HUES48 (cell line): ENCODE measurements around the gene DOC2B.
"Not testable (repeated sequence)": the region's sequence is repeated elsewhere in the genome, so short reads cannot be mapped to it uniquely, and the experiment has no call there.

ENCODE experiments used
- H3K27ac ChIP-seq: one replicate; pipeline ENCODE4 v1.7.0; 2013; ENCODE audit warnings: low read depth, low read length, inconsistent platforms
- H3K27me3 ChIP-seq: 2 replicates; pipeline ENCODE4 v1.6.1; 2013; ENCODE audit warnings: mild to moderate bottlenecking, low read length; ENCODE audit not compliant: control insufficient read depth, insufficient read depth
- H3K36me3 ChIP-seq: 2 replicates; pipeline ENCODE4 v1.6.1; 2013; ENCODE audit warnings: low read length; ENCODE audit not compliant: control insufficient read depth, insufficient read depth
- H3K4me1 ChIP-seq: 2 replicates; pipeline ENCODE4 v1.6.1; 2013; ENCODE audit warnings: mild to moderate bottlenecking, low read length; ENCODE audit not compliant: control insufficient read depth, insufficient read depth
- H3K4me3 ChIP-seq: 2 replicates; pipeline ENCODE4 v1.5.1; 2013; ENCODE audit warnings: mild to moderate bottlenecking, low read depth, low read length
- H3K9ac ChIP-seq: 2 replicates; pipeline ENCODE4 v1.6.1; 2013; ENCODE audit warnings: mild to moderate bottlenecking, low read depth, low read length, moderate library complexity
- H3K9me3 ChIP-seq: 2 replicates; pipeline ENCODE4 v1.6.1; 2013; ENCODE audit warnings: low read length; ENCODE audit not compliant: control insufficient read depth, insufficient read depth

Gene DOC2B

DNA sequence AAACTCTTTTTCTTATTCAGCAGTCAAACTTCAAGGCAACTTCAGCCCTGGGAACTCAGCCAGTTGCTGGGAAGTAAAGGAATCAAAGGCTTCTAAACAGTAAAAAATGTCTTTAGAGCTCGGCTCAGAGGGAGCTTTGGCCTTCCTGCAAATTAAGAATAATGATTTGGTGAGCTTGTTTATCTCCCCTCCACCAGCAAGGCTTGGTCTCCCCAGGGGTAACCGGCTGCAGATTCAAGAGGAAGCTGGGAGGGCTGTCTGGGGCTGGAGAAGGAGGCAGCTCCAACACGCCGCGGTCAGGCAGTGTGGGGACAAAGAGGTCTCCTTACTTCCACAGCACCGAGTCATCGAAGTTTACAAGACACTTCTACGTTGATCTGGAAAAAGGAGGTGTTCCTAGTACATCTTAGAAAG is 17.7 kb upstream of the DOC2B start:
- Histone ChIP-seq H3K9me3 (no peaks in the 10 kb centered on the region), H3K27ac (peak overlapping the region; percentile 49), H3K27me3 (no peaks in the 10 kb centered on the region), H3K9ac (no peak overlapping the region), H3K4me1 (peaks cover 9% of the 10 kb centered on the region; the same call in 1 of the 2 replicates), H3K36me3 (no peaks in the 10 kb centered on the region), H3K4me3 (no peak overlapping the region)

DNA sequence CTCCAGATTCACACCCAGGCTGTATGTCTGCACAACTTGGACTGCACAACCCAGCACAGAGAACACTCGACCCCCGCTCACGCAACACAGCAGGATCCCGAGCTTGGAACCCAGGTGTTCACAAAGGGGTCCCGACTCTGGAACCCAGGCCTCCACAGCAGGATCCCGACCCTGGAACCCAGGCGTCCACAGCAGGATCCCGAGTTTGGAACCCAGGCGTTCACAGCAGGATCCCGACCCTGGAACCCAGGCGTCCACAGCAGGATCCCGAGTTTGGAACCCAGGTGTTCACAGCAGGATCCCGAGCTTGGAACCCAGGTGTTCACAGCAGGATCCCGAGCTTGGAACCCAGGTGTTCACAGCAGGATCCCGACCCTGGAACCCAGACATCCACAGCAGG is 16.8 kb upstream of the DOC2B start:
- H3K9me3 ChIP-seq, H3K4me1 ChIP-seq, H3K36me3 ChIP-seq, H3K27me3 ChIP-seq, H3K9ac ChIP-seq, H3K4me3 ChIP-seq, H3K27ac ChIP-seq: not testable (repeated sequence)

DNA sequence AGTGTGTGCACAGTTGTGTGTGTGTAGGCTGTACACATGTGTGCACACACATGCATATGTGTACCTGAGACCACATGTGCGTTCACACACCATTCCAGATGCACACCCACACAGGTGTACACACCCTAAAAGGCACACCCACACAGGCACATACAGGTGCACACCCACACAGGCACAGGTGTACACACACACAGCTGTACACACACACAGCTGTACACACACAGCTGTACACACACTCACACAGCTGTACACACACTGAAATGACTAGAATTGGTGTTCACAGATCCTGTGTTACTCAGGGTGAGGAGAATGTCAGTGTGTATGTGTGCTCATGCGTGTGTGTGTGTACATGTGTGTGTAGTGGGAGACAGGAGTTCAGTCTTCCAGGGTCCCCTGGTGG is 15.9 kb upstream of the DOC2B start:
- Histone ChIP-seq H3K36me3 (no peaks in the 10 kb centered on the region), H3K27me3 (no peaks in the 10 kb centered on the region), H3K4me1 (peaks cover 9% of the 10 kb centered on the region; the same call in 1 of the 2 replicates), H3K27ac (no peak overlapping the region), H3K9ac (no peak overlapping the region), H3K9me3 (no peaks in the 10 kb centered on the region), H3K4me3 (no peak overlapping the region)

- no peaks in the 10 kb centered on the region for H3K27me3 ChIP-seq
- H3K9ac ChIP-seq = no peak overlapping the region
- no peak overlapping the region for H3K4me3 ChIP-seq
- no peak overlapping the region for H3K27ac ChIP-seq
- H3K4me1 ChIP-seq = peaks cover 4% of the 10 kb centered on the region; the same call in 1 of the 2 replicates
- H3K36me3 ChIP-seq = no peaks in the 10 kb centered on the region
- H3K9me3 ChIP-seq = no peaks in the 10 kb centered on the region
Observed at GRCh38 chr17:194828-195602, 13.6 kb upstream of the DOC2B start.

GRCh38 chr17:193841-194806 is 12.7 kb upstream of the DOC2B start:
- Histone ChIP-seq H3K9me3 (no peaks in the 10 kb centered on the region), H3K4me1 (peaks cover 4% of the 10 kb centered on the region; the same call in 1 of the 2 replicates), H3K9ac (no peak overlapping the region), H3K27me3 (no peaks in the 10 kb centered on the region), H3K27ac (no peak overlapping the region), H3K4me3 (no peak overlapping the region), H3K36me3 (no peaks in the 10 kb centered on the region)

GRCh38 chr17:193426-193810 is 12.0 kb upstream of the DOC2B start:
- no peaks in the 10 kb centered on the region for H3K27me3 ChIP-seq
- H3K9ac ChIP-seq = no peak overlapping the region
- H3K4me3 ChIP-seq = no peak overlapping the region
- no peaks in the 10 kb centered on the region for H3K9me3 ChIP-seq
- no peak overlapping the region for H3K27ac ChIP-seq
- no peaks in the 10 kb centered on the region for H3K36me3 ChIP-seq
- peaks cover 4% of the 10 kb centered on the region; the same call in 1 of the 2 replicates for H3K4me1 ChIP-seq

DNA sequence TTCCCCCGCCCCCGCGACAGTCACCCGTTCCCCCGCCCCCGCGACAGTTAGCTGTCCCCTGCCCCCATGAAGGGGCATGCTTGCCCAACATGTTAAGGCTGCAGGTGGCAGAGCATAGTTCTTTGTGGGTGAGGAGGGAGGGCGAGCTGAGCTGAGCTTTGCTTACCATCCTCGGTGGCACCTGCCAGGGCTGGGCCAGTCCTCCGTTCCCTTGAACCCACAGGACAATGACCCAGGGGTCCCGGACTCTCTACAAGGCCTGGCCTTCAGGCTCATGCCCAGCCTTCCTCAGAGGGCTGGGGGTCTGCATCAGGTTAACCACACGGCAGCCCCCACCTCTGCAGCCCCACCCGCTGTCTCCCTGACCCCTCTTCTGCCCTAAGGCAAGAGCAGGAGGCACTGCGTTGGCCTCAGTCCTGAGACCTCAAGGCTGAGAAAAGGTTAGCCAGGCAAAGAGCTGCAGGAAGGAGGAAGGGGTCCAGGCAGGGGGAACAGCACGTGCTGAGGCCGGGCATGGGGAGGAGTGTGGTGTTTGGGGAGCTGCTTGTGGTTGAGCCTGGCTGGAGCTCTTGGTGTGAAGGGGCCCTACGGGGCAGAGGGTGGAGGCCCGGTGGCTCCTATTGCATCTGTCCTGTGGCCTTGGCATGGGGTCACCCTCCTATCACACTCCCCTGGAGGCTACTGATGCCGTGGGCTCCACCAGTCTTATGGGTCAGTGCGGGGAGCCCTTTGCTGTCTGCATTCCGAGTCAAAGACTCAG is 11.4 kb upstream of the DOC2B start:
- Histone ChIP-seq H3K36me3 (no peaks in the 10 kb centered on the region), H3K27ac (no peak overlapping the region), H3K27me3 (no peaks in the 10 kb centered on the region), H3K4me1 (peaks cover 4% of the 10 kb centered on the region; the same call in 1 of the 2 replicates), H3K4me3 (no peak overlapping the region), H3K9me3 (no peaks in the 10 kb centered on the region), H3K9ac (no peak overlapping the region)

GRCh38 chr17:189444-189843 is 8.0 kb upstream of the DOC2B start:
- Histone ChIP-seq H3K9ac (no peak overlapping the region), H3K9me3 (no peaks in the 10 kb centered on the region), H3K4me3 (no peak overlapping the region), H3K4me1 (no peaks in the 10 kb centered on the region), H3K27me3 (no peaks in the 10 kb centered on the region), H3K36me3 (no peaks in the 10 kb centered on the region), H3K27ac (no peak overlapping the region)

- no peak overlapping the region for H3K27ac ChIP-seq
- H3K4me3 ChIP-seq = no peak overlapping the region
- H3K36me3 ChIP-seq = no peaks in the 10 kb centered on the region
- H3K9me3 ChIP-seq = no peaks in the 10 kb centered on the region
- peaks cover 9% of the 10 kb centered on the region for H3K4me1 ChIP-seq
- no peak overlapping the region for H3K9ac ChIP-seq
- peaks cover 13% of the 10 kb centered on the region for H3K27me3 ChIP-seq
Observed at GRCh38 chr17:187130-187529, 5.7 kb upstream of the DOC2B start.

DNA sequence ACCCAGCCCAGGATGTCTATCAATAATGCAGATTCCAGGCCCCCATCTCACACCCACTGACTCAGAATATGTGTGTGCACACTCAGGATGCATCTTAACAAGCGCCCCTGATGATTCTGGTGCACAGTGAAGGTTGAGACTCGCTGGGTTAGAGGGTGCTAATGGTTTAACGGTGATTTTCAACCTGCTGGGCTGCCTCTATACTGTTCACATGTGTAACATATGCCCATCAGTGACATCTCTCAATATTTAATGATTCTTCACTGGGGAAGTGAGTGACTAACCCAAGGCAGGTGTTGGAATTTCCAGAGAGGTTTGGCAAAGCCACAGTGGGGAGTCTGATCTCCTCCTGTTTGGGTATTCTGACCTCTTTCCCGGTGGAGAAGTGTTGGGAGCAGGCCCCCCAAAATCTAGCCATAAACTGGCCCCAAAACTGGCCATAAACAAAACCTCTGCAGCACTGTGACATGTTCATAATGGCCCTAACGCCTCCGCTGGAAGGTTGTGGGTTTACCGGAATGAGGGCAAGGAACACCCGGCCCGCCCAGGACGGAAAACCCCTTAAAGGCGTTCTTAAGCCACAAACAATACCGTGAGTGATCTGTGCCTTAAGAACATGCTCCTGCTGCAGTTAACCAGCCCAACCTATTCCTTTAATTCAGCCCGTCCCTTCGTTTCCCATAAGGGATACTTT is 4.1 kb upstream of the DOC2B start:
- H3K9me3 ChIP-seq = no peaks in the 10 kb centered on the region
- H3K27ac ChIP-seq = no peak overlapping the region
- H3K4me1 ChIP-seq = peaks cover 13% of the 10 kb centered on the region
- H3K4me3 ChIP-seq = no peak overlapping the region
- H3K36me3 ChIP-seq = no peaks in the 10 kb centered on the region
- peaks cover 27% of the 10 kb centered on the region for H3K27me3 ChIP-seq
- no peak overlapping the region for H3K9ac ChIP-seq
